BJ (cell line): ENCODE data around the gene LIF. TPM values are rescaled to one million over a fixed set of nuclear protein-coding genes. Genes with fewer than 3 reads are reported as not detected.

Experiments
- CTCF ChIA-PET: fragments of 350-600 bp; formaldehyde crosslinking; extraction: SDS; loops from one replicate; lab custom pipeline; 2021; ENCODE audit warnings: antibody characterized with exemption, inconsistent platforms; lab: Yijun Ruan, JAX
- POLR2A ChIA-PET: fragments of 300-600 bp; sonication (Branson Sonifier 250); formaldehyde crosslinking; extraction: SDS; loops from one replicate; lab custom pipeline; 2021; ENCODE audit warnings: antibody characterized with exemption; lab: Charles Lee
- DNase-seq: peaks from one replicate; pipeline ENCODE4 v3.0.0-alpha.2; 2011; ENCODE audit warnings: low read depth
- H3K27me3 ChIP-seq: 2 replicates; pipeline ENCODE4 v1.6.0; 2011; ENCODE audit warnings: low read length; ENCODE audit not compliant: control insufficient read depth, insufficient read depth
- H3K36me3 ChIP-seq: 2 replicates; pipeline ENCODE4 v1.5.1; 2011; ENCODE audit warnings: low read length; ENCODE audit not compliant: control insufficient read depth, insufficient read depth
- H3K4me3 ChIP-seq: 2 replicates; pipeline ENCODE4 v1.5.1; 2011; ENCODE audit warnings: low read depth, mild to moderate bottlenecking, control low read depth, low read length
- polyA plus RNA-seq: library from polyadenylated mRNA; depleted of rRNA; stranded (reverse); fragments of >200 nt; gene quantifications from 2 replicates; pipeline ENCODE4 v1.2.3, GENCODE V29; 2011
- TF ChIP-seq, protein P1 (sequence below): IDR thresholded peaks from 2 replicates; pipeline ENCODE4 v1.5.1; 2011; ENCODE audit warnings: low read depth, mild to moderate bottlenecking, control low read depth, inconsistent platforms, low read length, moderate library complexity; ENCODE audit not compliant: insufficient read depth

Gene LIF
- polyA plus RNA-seq, 1 experiment: 5.8 TPM

GRCh38 chr22:30212363-30212995 lies 34.1 kb downstream of the LIF start:
- CTCF ChIA-PET: interaction anchor here (0.8 to 1.5 kb wide), 5 partner anchors 8 to 104 kb away, joined by 3 to 6 read pairs (median 3); no protein-coding TSS in a partner anchor
- Histone ChIP-seq H3K36me3 (no peaks in the 10 kb centered on the region), H3K4me3 (no peak overlapping the region), H3K27me3 (no peaks in the 10 kb centered on the region)
- TF ChIP-seq, protein P1, sequence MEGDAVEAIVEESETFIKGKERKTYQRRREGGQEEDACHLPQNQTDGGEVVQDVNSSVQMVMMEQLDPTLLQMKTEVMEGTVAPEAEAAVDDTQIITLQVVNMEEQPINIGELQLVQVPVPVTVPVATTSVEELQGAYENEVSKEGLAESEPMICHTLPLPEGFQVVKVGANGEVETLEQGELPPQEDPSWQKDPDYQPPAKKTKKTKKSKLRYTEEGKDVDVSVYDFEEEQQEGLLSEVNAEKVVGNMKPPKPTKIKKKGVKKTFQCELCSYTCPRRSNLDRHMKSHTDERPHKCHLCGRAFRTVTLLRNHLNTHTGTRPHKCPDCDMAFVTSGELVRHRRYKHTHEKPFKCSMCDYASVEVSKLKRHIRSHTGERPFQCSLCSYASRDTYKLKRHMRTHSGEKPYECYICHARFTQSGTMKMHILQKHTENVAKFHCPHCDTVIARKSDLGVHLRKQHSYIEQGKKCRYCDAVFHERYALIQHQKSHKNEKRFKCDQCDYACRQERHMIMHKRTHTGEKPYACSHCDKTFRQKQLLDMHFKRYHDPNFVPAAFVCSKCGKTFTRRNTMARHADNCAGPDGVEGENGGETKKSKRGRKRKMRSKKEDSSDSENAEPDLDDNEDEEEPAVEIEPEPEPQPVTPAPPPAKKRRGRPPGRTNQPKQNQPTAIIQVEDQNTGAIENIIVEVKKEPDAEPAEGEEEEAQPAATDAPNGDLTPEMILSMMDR: no peak
- DNase-seq: peak; percentile 75
- POLR2A ChIA-PET: interaction anchor here (0.5 kb wide), 1 partner anchor 22 kb away, joined by 5 read pairs; no protein-coding TSS in a partner anchor

- no peak for DNase-seq
- no peaks in the 10 kb centered on the region for H3K27me3 ChIP-seq
- ChIA-PET CTCF (no interaction called here), POLR2A (no interaction called here)
- H3K36me3 ChIP-seq: no peaks in the 10 kb centered on the region
- TF ChIP-seq, protein P1: no peak
- no peak overlapping the region for H3K4me3 ChIP-seq
These were observed 35.3 kb downstream of the LIF start for GRCh38 chr22:30211124-30211820.

DNA sequence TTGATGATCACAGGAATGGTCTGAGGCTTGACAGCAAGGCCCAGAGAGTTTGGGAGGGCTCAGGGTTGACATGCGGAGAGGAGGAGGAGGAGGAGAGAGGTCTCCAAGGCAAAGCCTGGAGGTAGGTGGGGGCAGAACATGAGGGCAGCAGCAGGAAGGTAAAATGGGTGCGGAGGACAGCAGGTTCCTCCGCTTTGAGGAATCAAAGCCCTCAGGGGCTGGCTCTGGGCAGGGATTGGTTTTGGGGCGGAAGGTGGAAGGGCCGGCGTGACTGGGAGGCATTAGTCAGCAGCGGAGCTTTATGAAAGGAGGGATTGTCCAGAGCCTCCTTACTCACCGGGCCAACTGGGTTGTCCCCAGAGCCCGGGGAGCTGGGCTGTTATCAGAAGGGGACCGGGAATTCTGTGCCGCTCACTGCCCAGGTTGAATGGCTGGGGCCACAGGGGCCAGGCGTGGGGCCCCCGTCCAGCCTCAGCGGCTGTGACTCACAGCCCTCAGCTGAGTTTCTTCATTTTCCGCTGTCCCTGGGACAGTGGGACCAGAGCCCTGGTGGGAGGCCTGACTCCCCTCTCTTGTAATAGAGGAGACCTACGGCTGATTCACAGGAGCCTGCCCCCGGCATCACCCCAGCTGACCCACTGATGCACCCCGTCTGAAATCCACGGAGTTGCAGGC lies 36.2 kb downstream of the LIF start:
- TF ChIP-seq, protein P1: no peak
- ChIA-PET CTCF (interaction anchor here (0.6 to 1.0 kb wide), 2 partner anchors 24 to 102 kb away, joined by 3 read pairs; no protein-coding TSS in a partner anchor), POLR2A (no interaction called here)
- DNase-seq: no peak
- H3K4me3 ChIP-seq: no peak overlapping the region
- no peaks in the 10 kb centered on the region for H3K36me3 ChIP-seq
- no peaks in the 10 kb centered on the region for H3K27me3 ChIP-seq

GRCh38 chr22:30209642-30210041 lies 36.9 kb downstream of the LIF start:
- ChIA-PET CTCF (interaction anchor here (0.6 to 1.9 kb wide), 3 partner anchors 25 to 101 kb away, joined by 3 to 6 read pairs (median 3); no protein-coding TSS in a partner anchor), POLR2A (no interaction called here)
- H3K36me3 ChIP-seq: no peaks in the 10 kb centered on the region
- H3K4me3 ChIP-seq: no peak overlapping the region
- TF ChIP-seq, protein P1: no peak
- H3K27me3 ChIP-seq: no peaks in the 10 kb centered on the region
- DNase-seq: no peak
